Neural crest cell (in vitro differentiated cells): Measurements from ENCODE around the gene PCLO. TPM values are rescaled to one million over a fixed set of nuclear protein-coding genes. Genes with fewer than 3 reads are reported as not detected.

ENCODE experiments used
- DNase-seq: peaks from one replicate; pipeline ENCODE4 v3.0.0; 2021; ENCODE audit warnings: low read depth, mixed read lengths, low spot score
- H3K27ac Mint-ChIP-seq: one replicate; pipeline ENCODE4 v1.8.0; 2021; ENCODE audit warnings: mild to moderate bottlenecking, mixed read lengths; ENCODE audit not compliant: unreplicated experiment
- H3K27me3 Mint-ChIP-seq: 2 replicates; pipeline ENCODE4 v1.8.0; 2021; ENCODE audit warnings: low read depth, mild to moderate bottlenecking, mixed read lengths
- H3K36me3 Mint-ChIP-seq: 2 replicates; pipeline ENCODE4 v1.8.0; 2021; ENCODE audit warnings: low read depth, mild to moderate bottlenecking, mixed read lengths
- H3K4me1 Mint-ChIP-seq: 2 replicates; pipeline ENCODE4 v1.8.0; 2021; ENCODE audit warnings: mixed read lengths
- H3K4me3 Mint-ChIP-seq: one replicate; pipeline ENCODE4 v1.8.0; 2021; ENCODE audit warnings: mild to moderate bottlenecking, mixed read lengths
- H3K9me3 Mint-ChIP-seq: 2 replicates; pipeline ENCODE4 v1.8.0; 2021; ENCODE audit warnings: mixed read lengths
- long read RNA-seq: library from polyadenylated mRNA; unstranded; transcript quantifications from one replicate; pipeline ENCODE4 v2.0.0, GENCODE V29; 2020
- total RNA-seq: library from RNA; stranded (reverse); gene quantifications from 2 replicates; pipeline ENCODE4 v1.2.1, GENCODE V29; 2021
- TF ChIP-seq, protein P1 (sequence below): fragments of 200-600 bp; sonication (generic); conservative IDR thresholded peaks from 2 replicates; pipeline ENCODE4 v1.5.0; 2021; ENCODE audit warnings: antibody characterized with exemption, mild to moderate bottlenecking

Gene PCLO, protein sequence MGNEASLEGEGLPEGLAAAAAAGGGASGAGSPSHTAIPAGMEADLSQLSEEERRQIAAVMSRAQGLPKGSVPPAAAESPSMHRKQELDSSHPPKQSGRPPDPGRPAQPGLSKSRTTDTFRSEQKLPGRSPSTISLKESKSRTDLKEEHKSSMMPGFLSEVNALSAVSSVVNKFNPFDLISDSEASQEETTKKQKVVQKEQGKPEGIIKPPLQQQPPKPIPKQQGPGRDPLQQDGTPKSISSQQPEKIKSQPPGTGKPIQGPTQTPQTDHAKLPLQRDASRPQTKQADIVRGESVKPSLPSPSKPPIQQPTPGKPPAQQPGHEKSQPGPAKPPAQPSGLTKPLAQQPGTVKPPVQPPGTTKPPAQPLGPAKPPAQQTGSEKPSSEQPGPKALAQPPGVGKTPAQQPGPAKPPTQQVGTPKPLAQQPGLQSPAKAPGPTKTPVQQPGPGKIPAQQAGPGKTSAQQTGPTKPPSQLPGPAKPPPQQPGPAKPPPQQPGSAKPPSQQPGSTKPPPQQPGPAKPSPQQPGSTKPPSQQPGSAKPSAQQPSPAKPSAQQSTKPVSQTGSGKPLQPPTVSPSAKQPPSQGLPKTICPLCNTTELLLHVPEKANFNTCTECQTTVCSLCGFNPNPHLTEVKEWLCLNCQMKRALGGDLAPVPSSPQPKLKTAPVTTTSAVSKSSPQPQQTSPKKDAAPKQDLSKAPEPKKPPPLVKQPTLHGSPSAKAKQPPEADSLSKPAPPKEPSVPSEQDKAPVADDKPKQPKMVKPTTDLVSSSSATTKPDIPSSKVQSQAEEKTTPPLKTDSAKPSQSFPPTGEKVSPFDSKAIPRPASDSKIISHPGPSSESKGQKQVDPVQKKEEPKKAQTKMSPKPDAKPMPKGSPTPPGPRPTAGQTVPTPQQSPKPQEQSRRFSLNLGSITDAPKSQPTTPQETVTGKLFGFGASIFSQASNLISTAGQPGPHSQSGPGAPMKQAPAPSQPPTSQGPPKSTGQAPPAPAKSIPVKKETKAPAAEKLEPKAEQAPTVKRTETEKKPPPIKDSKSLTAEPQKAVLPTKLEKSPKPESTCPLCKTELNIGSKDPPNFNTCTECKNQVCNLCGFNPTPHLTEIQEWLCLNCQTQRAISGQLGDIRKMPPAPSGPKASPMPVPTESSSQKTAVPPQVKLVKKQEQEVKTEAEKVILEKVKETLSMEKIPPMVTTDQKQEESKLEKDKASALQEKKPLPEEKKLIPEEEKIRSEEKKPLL (N-terminal part only)
- total RNA-seq, result 3.5 TPM in 2 replicates
- long read RNA-seq, result 0 reads

DNA sequence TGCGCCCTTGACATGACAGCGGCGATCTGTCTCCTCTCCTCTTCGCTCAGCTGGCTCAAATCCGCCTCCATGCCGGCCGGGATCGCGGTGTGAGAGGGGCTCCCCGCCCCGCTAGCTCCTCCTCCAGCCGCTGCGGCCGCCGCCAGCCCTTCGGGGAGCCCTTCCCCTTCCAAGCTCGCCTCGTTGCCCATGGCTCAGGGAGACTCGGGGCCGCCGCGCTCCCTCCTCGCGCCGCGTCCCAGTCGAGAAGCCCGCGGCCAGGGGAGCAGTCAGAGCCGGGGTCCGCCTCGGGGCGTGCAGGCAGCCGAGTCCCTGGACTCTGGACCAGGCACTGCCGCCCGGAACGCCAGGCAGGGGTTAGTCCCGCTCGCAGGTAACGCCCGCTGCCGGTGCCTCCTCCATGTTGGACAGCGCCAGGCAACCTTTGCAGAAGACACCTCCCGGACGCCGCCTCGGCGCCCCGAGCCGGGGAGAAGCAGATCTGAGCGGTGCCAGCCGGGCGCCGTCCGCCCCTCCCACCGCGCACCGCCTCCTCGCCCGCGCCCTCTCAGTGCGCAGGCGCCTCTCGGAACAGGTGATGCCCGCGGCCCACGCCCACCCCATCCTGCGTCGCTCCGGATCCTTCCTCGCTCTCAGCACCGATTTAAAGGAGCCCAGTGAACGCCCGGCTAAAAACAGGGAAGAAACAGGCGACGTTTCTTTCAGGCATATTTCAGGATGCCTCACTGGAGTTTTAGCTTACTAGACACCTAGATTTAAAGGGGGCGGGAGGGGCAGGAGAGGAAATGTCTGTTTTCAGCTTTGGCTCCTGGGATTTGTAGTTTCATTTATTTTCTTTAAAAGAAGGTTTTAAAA is at the start of gene PCLO:
TSS of gene PCLO (minus strand) at position 483 of the 855 bp plus-strand sequence. CDS start at position 191, 292 bp downstream.
- Mint-ChIP-seq H3K36me3 (no peaks in the 10 kb centered on the region), H3K27ac (no peak within 1 kb of the TSS), H3K27me3 (peaks cover 6% of the 10 kb centered on the region), H3K4me3 (peak within 1 kb of the TSS; percentile 91), H3K4me1 (peaks cover 17% of the 10 kb centered on the region), H3K9me3 (no peaks in the 10 kb centered on the region)
- TF ChIP-seq, protein P1, sequence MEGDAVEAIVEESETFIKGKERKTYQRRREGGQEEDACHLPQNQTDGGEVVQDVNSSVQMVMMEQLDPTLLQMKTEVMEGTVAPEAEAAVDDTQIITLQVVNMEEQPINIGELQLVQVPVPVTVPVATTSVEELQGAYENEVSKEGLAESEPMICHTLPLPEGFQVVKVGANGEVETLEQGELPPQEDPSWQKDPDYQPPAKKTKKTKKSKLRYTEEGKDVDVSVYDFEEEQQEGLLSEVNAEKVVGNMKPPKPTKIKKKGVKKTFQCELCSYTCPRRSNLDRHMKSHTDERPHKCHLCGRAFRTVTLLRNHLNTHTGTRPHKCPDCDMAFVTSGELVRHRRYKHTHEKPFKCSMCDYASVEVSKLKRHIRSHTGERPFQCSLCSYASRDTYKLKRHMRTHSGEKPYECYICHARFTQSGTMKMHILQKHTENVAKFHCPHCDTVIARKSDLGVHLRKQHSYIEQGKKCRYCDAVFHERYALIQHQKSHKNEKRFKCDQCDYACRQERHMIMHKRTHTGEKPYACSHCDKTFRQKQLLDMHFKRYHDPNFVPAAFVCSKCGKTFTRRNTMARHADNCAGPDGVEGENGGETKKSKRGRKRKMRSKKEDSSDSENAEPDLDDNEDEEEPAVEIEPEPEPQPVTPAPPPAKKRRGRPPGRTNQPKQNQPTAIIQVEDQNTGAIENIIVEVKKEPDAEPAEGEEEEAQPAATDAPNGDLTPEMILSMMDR, result no peak
- DNase-seq, result peak; percentile 71

DNA sequence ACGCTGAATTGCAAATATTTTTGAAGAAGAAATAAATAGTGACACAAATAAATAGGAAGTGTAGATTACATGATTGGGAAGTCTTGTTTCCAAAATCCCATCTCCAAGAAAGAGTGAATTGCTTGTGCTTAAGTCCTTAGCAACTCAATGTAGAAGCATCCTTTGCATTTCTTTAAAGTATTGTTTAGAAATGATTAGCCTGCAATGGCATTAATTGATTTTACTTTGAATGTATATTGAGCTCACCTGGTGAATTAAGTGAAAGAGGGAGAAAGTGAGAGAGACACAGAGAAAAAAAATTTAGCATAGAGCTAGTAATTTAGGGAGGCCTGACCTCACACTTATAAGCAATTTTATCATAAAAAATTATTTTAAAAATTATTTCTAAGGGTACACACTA is 49.0 kb upstream of the PCLO start:
- Mint-ChIP-seq H3K27ac (no peak overlapping the region), H3K4me3 (no peak overlapping the region), H3K4me1 (peaks cover 7% of the 10 kb centered on the region), H3K36me3 (no peaks in the 10 kb centered on the region), H3K27me3 (no peaks in the 10 kb centered on the region), H3K9me3 (no peaks in the 10 kb centered on the region)
- no peak for DNase-seq
- TF ChIP-seq, protein P1, result no peak

DNA sequence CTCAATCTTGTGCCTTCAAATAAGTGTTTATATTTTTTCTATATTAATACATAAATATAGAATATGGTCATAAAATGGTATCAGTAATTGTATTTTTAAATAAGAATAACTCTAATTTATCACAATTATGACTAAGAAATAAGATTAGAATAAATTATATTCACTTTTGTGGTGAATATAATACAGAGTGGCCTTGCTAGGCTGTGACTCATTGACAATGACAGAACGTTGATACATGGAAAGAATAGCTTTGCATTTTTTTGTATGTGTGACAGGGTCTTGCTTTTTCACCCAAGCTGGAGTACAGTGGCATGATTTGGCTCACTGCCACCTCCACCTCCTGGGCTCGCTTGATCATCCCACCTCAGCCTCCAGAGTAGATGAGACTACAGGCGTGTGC is 47.8 kb upstream of the PCLO start:
- Mint-ChIP-seq H3K9me3 (no peaks in the 10 kb centered on the region), H3K27ac (no peak overlapping the region), H3K27me3 (no peaks in the 10 kb centered on the region), H3K36me3 (no peaks in the 10 kb centered on the region), H3K4me3 (no peak overlapping the region), H3K4me1 (peaks cover 7% of the 10 kb centered on the region)
- DNase-seq, result no peak
- TF ChIP-seq, protein P1, result no peak

GRCh38 chr7:83204715-83205114 is 42.0 kb upstream of the PCLO start:
- H3K27ac Mint-ChIP-seq, result no peak overlapping the region
- TF ChIP-seq, protein P1, result no peak
- H3K4me1 Mint-ChIP-seq, result peaks cover 7% of the 10 kb centered on the region
- H3K36me3 Mint-ChIP-seq, result no peaks in the 10 kb centered on the region
- H3K4me3 Mint-ChIP-seq, result no peak overlapping the region
- H3K9me3 Mint-ChIP-seq, result no peaks in the 10 kb centered on the region
- no peak for DNase-seq
- H3K27me3 Mint-ChIP-seq, result no peaks in the 10 kb centered on the region
